ENCODE results near the gene MYO6.

The MYO6 gene

DNA sequence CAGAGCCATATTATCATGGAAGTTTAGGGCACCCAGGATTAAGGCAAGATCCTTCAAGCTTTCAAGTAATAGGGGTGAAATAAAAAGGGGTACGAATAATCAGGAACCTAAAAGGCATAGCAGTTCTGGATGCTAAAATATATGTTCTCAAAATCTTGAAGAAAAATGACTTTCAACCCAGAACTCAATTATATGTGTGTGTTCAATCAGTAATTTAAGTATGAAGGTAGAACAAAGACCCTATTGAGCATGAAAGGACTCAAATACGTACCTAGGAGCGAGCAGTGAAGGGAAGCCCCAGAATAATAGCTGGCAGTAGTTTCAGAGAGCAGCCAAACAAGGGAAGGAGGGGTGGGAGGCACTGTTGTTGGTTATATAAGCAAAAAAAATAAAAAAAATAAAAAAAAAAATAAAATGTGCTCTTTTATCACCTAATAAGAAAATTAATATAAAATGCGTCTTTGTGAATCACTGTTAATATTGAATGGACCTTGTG, 45.4 kb downstream of the MYO6 start:
- H3K4me1 ChIP-seq (ENCODE audit: control insufficient read depth, insufficient read depth, low read length) = peaks cover 20% of the 10 kb centered on the region
- H3K27ac ChIP-seq (ENCODE audit: extremely low read depth, low read depth, low read length) = no peak overlapping the region
- ChIA-PET POLR2A (no interaction called here), CTCF (interaction anchor here (0.6 kb wide), 1 partner anchor 1289 kb away, joined by 3 read pairs; no protein-coding TSS in a partner anchor)
- no peak overlapping the region for H3K4me3 ChIP-seq (ENCODE audit: low read depth, low read length)
- TF ChIP-seq SCRT1 (tag by site-specific recombination; IDR thresholded peaks at IDR 0.05; ENCODE audit: borderline replicate concordance) = no peak
- TF ChIP-seq ZNF658 (tag by site-specific recombination; IDR thresholded peaks at IDR 0.05) = no peak
- no peak for TF ChIP-seq MEIS1 (CRISPR knock-in tag; IDR thresholded peaks at IDR 0.05; ENCODE audit: borderline replicate concordance)
- no peak for TF ChIP-seq BCL11B (tag by site-specific recombination; IDR thresholded peaks at IDR 0.05; ENCODE audit: low read depth)
- TF ChIP-seq ZNF146 (tag by site-specific recombination; IDR thresholded peaks at IDR 0.05) = no peak
- TF ChIP-seq, protein P1, sequence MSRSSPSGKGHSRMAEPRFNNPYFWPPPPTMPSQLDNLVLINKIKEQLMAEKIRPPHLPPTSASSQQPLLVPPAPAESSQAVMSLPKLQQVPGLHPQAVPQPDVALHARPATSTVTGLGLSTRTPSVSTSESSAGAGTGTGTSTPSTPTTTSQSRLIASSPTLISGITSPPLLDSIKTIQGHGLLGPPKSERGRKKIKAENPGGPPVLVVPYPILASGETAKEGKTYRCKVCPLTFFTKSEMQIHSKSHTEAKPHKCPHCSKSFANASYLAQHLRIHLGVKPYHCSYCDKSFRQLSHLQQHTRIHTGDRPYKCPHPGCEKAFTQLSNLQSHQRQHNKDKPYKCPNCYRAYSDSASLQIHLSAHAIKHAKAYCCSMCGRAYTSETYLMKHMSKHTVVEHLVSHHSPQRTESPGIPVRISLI (tag by site-specific recombination; IDR thresholded peaks at IDR 0.05) = peak; percentile 75
- no peak for TF ChIP-seq BCL11A (tag by site-specific recombination; IDR thresholded peaks at IDR 0.05; ENCODE audit: low read depth)
- no peak for TF ChIP-seq ZNF561 (tag by site-specific recombination; IDR thresholded peaks at IDR 0.05; ENCODE audit: borderline replicate concordance)
- TF ChIP-seq SCRT2 (tag by site-specific recombination; IDR thresholded peaks at IDR 0.05) = no peak
- no peak for TF ChIP-seq ZNF549 (tag by site-specific recombination; IDR thresholded peaks at IDR 0.05)
- TF ChIP-seq, protein P2, sequence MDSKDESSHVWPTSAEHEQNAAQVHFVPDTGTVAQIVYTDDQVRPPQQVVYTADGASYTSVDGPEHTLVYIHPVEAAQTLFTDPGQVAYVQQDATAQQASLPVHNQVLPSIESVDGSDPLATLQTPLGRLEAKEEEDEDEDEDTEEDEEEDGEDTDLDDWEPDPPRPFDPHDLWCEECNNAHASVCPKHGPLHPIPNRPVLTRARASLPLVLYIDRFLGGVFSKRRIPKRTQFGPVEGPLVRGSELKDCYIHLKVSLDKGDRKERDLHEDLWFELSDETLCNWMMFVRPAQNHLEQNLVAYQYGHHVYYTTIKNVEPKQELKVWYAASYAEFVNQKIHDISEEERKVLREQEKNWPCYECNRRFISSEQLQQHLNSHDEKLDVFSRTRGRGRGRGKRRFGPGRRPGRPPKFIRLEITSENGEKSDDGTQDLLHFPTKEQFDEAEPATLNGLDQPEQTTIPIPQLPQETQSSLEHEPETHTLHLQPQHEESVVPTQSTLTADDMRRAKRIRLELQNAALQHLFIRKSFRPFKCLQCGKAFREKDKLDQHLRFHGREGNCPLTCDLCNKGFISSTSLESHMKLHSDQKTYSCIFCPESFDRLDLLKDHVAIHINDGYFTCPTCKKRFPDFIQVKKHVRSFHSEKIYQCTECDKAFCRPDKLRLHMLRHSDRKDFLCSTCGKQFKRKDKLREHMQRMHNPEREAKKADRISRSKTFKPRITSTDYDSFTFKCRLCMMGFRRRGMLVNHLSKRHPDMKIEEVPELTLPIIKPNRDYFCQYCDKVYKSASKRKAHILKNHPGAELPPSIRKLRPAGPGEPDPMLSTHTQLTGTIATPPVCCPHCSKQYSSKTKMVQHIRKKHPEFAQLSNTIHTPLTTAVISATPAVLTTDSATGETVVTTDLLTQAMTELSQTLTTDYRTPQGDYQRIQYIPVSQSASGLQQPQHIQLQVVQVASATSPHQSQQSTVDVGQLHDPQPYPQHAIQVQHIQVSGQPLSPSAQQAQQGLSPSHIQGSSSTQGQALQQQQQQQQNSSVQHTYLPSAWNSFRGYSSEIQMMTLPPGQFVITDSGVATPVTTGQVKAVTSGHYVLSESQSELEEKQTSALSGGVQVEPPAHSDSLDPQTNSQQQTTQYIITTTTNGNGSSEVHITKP (tag by site-specific recombination; IDR thresholded peaks at IDR 0.05) = 0 out of 2 replicates have a peak, but pooled peaks have one; percentile 17
- no peak for TF ChIP-seq ZNF202 (tag by site-specific recombination; IDR thresholded peaks at IDR 0.05; ENCODE audit: borderline replicate concordance)
- no peaks in the 10 kb centered on the region for H3K9me3 ChIP-seq (ENCODE audit: control insufficient read depth, insufficient read depth, low read depth, low read length)
- no peaks in the 10 kb centered on the region; a peak in 1 of 3 replicates for H3K36me3 ChIP-seq (ENCODE audit: control insufficient read depth in 2 of 2, insufficient read depth in 1 of 2, low read length in 2 of 2)

DNA sequence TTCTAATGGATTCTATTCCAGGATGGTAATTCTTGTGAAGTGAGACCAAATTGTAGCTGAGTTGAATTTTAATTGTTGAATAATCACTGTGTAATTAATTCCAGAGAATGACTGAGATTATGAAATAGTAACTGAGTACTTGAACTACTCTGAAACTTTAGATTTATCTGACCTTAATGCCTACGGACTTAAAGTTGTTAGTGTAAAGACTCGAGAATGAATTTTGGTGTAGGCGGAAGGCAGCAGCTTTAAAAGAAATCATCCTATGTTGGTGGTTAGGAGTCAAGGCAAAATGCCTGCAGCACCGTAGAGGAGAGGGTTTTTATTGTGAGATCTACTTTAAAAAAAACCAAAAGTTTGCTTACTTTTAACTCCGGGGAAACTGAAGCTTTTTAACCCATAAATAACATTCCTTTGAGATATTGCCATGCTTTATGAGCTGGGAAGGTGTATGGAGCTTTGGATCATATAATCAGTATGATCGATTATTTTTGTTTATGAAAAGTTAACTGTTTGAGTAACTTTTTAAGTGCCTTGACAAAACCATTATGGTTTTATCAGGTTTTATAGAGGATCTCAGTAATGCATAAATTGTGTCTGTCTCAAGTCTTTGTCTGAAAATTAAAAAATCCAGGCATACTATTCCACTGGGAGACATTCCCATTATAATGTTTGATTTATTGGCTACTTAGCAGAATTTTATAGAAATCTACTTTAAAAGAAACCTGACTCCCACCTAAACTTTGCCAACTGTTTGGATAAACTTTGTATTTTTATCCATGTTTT, 46.1 kb downstream of the MYO6 start:
- H3K4me3 ChIP-seq (ENCODE audit: low read depth, low read length) = no peak overlapping the region; the same call in 1 of the 2 replicates
- CTCF ChIA-PET = interaction anchor here (0.5 to 0.8 kb wide), 2 partner anchors 32 to 56 kb away, joined by 3 read pairs; no protein-coding TSS in a partner anchor
- peak overlapping the region; percentile 11; the same call in 1 of the 2 replicates for H3K27ac ChIP-seq (ENCODE audit: extremely low read depth, low read depth, low read length)
- TF ChIP-seq, protein P3, sequence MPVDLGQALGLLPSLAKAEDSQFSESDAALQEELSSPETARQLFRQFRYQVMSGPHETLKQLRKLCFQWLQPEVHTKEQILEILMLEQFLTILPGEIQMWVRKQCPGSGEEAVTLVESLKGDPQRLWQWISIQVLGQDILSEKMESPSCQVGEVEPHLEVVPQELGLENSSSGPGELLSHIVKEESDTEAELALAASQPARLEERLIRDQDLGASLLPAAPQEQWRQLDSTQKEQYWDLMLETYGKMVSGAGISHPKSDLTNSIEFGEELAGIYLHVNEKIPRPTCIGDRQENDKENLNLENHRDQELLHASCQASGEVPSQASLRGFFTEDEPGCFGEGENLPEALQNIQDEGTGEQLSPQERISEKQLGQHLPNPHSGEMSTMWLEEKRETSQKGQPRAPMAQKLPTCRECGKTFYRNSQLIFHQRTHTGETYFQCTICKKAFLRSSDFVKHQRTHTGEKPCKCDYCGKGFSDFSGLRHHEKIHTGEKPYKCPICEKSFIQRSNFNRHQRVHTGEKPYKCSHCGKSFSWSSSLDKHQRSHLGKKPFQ (tag by site-specific recombination; IDR thresholded peaks at IDR 0.05) = peak; percentile 51; the same call in 1 of the 2 replicates
- TF ChIP-seq, protein P4, sequence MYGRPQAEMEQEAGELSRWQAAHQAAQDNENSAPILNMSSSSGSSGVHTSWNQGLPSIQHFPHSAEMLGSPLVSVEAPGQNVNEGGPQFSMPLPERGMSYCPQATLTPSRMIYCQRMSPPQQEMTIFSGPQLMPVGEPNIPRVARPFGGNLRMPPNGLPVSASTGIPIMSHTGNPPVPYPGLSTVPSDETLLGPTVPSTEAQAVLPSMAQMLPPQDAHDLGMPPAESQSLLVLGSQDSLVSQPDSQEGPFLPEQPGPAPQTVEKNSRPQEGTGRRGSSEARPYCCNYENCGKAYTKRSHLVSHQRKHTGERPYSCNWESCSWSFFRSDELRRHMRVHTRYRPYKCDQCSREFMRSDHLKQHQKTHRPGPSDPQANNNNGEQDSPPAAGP (tag by site-specific recombination; IDR thresholded peaks at IDR 0.05) = no peak
- TF ChIP-seq, protein P5, sequence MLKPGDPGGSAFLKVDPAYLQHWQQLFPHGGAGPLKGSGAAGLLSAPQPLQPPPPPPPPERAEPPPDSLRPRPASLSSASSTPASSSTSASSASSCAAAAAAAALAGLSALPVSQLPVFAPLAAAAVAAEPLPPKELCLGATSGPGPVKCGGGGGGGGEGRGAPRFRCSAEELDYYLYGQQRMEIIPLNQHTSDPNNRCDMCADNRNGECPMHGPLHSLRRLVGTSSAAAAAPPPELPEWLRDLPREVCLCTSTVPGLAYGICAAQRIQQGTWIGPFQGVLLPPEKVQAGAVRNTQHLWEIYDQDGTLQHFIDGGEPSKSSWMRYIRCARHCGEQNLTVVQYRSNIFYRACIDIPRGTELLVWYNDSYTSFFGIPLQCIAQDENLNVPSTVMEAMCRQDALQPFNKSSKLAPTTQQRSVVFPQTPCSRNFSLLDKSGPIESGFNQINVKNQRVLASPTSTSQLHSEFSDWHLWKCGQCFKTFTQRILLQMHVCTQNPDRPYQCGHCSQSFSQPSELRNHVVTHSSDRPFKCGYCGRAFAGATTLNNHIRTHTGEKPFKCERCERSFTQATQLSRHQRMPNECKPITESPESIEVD (tag by site-specific recombination; IDR thresholded peaks at IDR 0.05) = peak; percentile 95
- no peak for TF ChIP-seq SP2 (tag by site-specific recombination; IDR thresholded peaks at IDR 0.05)
- TF ChIP-seq ZNF843 (tag by site-specific recombination; IDR thresholded peaks at IDR 0.05) = peak; percentile 84
- TF ChIP-seq OSR2 (tag by site-specific recombination; IDR thresholded peaks at IDR 0.05) = peak; percentile 18; the same call in 1 of the 2 replicates
- 0 out of 2 replicates have a peak, but pooled peaks have one; percentile 24 for TF ChIP-seq EGR2 (tag by site-specific recombination; IDR thresholded peaks at IDR 0.05; ENCODE audit: low read depth)
- TF ChIP-seq ZXDB (tag by site-specific recombination; IDR thresholded peaks at IDR 0.05) = 0 out of 2 replicates have a peak, but pooled peaks have one; percentile 22
- TF ChIP-seq, protein P6, sequence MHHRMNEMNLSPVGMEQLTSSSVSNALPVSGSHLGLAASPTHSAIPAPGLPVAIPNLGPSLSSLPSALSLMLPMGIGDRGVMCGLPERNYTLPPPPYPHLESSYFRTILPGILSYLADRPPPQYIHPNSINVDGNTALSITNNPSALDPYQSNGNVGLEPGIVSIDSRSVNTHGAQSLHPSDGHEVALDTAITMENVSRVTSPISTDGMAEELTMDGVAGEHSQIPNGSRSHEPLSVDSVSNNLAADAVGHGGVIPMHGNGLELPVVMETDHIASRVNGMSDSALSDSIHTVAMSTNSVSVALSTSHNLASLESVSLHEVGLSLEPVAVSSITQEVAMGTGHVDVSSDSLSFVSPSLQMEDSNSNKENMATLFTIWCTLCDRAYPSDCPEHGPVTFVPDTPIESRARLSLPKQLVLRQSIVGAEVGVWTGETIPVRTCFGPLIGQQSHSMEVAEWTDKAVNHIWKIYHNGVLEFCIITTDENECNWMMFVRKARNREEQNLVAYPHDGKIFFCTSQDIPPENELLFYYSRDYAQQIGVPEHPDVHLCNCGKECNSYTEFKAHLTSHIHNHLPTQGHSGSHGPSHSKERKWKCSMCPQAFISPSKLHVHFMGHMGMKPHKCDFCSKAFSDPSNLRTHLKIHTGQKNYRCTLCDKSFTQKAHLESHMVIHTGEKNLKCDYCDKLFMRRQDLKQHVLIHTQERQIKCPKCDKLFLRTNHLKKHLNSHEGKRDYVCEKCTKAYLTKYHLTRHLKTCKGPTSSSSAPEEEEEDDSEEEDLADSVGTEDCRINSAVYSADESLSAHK (tag by site-specific recombination; IDR thresholded peaks at IDR 0.05) = peak; percentile 22; the same call in 1 of the 2 replicates

More for the DNA sequence above, 46.1 kb downstream of the MYO6 start:
- POLR2A ChIA-PET = no interaction called here
- no peaks in the 10 kb centered on the region for H3K9me3 ChIP-seq (ENCODE audit: control insufficient read depth, insufficient read depth, low read depth, low read length)
- H3K4me1 ChIP-seq (ENCODE audit: control insufficient read depth, insufficient read depth, low read length) = peaks cover 22% of the 10 kb centered on the region
- H3K36me3 ChIP-seq (ENCODE audit: control insufficient read depth in 2 of 2, insufficient read depth in 1 of 2, low read length in 2 of 2) = no peaks in the 10 kb centered on the region; a peak in 1 of 3 replicates
